ENCODE data around the gene ABHD14A. TPM values are rescaled to one million over a fixed set of nuclear protein-coding genes. Genes with fewer than 3 reads are reported as not detected.

The ABHD14A gene
- total RNA-seq, 4 donors from 2014 or later = 8.7 to 37.9 (median 29.9) TPM

DNA sequence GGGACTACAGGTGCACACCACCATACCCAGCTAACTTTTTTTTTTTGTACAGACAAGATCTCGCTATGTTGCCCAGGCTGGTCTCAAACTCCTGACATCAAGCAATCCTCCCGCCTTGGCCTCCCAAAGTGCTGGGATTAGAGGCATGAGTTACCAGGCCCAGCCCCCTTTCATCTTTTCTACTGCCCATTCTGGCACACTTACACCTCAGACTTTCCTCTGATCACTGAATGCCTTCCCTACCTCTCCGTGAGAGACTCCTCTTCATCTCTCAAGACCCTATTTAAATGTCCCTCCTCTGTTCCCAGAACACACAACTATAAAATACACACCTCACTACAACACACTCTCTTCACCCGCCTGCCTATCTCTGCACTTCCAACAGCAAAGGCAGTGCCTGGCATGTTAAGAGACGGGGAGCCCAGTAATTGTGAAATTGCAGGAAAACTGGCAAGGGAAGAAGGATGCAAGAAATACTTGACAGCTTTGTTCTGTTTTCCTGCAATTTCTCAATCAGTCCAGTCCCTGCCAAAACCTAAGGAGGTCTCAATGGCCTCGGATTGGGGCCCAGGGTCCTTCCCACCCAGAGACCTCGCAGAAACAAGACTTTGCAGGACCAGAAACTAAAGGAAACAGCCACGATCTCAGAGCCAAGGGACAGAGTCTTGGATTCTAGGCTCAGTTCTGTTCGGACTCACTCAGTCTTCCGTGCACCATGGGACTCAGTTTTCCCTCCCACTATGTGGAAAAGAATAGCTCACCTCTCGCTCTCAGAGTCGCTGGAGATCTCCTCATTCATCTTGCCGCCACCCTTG lies 34.0 kb upstream of the ABHD14A start:
- intact Hi-C loops (cut with DNase I; ENCODE audit: low total_unique reads) = no loop called here
- no peaks in the 10 kb centered on the region for H3K27me3 ChIP-seq
- ATAC-seq (no peak), DNase-seq (no peak)
- in situ Hi-C loops (cut with MboI; ENCODE audit: low sequenced_read_pairs in 4 of 4) = loop anchor here in 2 of 4 donors (10.0 kb wide), 1 partner anchor 54 kb away; the partner anchor contains the start of gene RPL29 (in 2 of the 2)
- H3K9me3 ChIP-seq = no peaks in the 10 kb centered on the region
- H3K4me3 ChIP-seq = peak overlapping the region; percentile 83 to 94 (median 90)
- peaks cover 0 to 41% of the 10 kb centered on the region in 2 donors for H3K36me3 ChIP-seq
- no peak for TF ChIP-seq POLR2A (IDR thresholded peaks at IDR 0.05)
- TF ChIP-seq, protein P1, sequence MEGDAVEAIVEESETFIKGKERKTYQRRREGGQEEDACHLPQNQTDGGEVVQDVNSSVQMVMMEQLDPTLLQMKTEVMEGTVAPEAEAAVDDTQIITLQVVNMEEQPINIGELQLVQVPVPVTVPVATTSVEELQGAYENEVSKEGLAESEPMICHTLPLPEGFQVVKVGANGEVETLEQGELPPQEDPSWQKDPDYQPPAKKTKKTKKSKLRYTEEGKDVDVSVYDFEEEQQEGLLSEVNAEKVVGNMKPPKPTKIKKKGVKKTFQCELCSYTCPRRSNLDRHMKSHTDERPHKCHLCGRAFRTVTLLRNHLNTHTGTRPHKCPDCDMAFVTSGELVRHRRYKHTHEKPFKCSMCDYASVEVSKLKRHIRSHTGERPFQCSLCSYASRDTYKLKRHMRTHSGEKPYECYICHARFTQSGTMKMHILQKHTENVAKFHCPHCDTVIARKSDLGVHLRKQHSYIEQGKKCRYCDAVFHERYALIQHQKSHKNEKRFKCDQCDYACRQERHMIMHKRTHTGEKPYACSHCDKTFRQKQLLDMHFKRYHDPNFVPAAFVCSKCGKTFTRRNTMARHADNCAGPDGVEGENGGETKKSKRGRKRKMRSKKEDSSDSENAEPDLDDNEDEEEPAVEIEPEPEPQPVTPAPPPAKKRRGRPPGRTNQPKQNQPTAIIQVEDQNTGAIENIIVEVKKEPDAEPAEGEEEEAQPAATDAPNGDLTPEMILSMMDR (IDR thresholded peaks at IDR 0.05 in 4 of 5, conservative IDR thresholded peaks at IDR 0.05 in 1 of 5) = no peak
- H3K27ac ChIP-seq = peak overlapping the region; percentile 88 to 96 (median 91)
- H3K4me1 ChIP-seq = peaks cover 23 to 29% of the 10 kb centered on the region in 2 donors

DNA sequence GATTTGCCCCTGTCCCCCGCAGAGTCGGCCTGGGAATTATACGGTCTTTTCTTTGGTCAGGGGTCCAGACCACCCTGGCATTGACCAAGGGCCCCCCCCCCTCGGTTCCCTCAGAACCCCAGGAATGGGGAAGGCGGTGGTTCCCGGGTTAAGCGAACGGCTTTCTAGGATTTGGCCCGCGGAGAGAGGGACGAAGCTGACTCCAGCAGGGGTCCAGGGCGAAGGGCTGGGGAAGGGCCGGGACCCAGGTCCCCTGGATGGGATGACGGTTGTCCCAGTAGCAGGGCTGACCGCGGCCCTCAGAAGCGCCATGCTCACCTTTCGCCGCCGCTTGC lies 33.4 kb upstream of the ABHD14A start:
- H3K4me1 ChIP-seq = peaks cover 23 to 29% of the 10 kb centered on the region in 2 donors
- peak overlapping the region; percentile 83 to 94 (median 90) for H3K4me3 ChIP-seq
- intact Hi-C loops (cut with DNase I; ENCODE audit: low total_unique reads) (no loop called here), in situ Hi-C loops (cut with MboI; ENCODE audit: low sequenced_read_pairs in 4 of 4) (loop anchor here in 2 of 4 donors (10.0 kb wide), 1 partner anchor 53 kb away; the partner anchor contains the start of gene RPL29 (in 2 of the 2))
- no peak for DNase-seq
- H3K27ac ChIP-seq = peak overlapping the region; percentile 88 to 96 (median 91)
- H3K9me3 ChIP-seq = no peaks in the 10 kb centered on the region
- no peaks in the 10 kb centered on the region for H3K27me3 ChIP-seq
- TF ChIP-seq, protein P1 (IDR thresholded peaks at IDR 0.05 in 4 of 5, conservative IDR thresholded peaks at IDR 0.05 in 1 of 5) = no peak
- no peak for TF ChIP-seq POLR2A (IDR thresholded peaks at IDR 0.05)
- peaks cover 0 to 35% of the 10 kb centered on the region in 2 donors for H3K36me3 ChIP-seq
- peak in 1 of 2 donors; percentile 2 for ATAC-seq

DNA sequence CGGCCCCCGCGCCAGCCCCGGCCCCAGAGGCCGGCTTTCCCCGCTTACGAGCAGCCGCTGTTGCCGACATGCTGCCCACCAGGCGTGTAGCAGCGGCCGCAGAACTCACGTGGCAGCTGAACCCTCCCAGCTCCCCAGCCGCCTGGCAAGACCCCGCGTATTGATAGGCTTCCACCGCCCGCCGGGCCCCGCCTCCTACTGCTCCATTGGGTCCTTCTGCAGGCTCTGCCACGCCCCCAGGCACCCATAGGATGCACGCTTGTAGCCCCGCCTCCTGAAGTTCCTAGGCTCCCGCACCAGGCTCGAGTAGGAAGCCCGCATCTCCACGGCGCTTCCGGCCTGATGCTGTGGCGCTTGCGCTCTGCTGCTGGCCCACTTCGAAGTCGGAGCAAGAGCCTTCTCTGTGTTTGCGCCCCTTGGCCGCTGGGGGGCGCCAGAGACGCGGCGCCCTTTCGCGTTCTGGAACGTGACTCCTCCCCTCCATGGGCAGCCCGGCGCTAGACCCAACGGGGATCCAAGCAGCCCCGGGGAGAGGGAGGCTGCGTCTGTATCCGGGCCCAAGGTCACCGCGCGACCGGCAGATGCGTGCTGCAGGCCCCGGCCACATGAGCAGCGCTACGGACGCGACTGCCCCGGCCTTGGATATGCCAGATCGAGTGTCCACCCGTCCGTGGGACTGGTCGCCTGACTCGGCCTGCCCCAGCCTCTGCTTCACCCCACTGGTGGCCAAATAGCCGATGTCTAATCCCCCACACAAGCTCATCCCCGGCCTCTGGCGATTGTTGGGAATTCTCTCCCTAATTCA lies 32.9 kb upstream of the ABHD14A start, which contains the start of the genes PARP3 and RRP9:
PARP3 (plus strand) TSS at position 566 of the 805 bp plus-strand sequence. CDS start 993 bp downstream, outside the sequence.
RRP9 (minus strand) TSS at position 107 of the 805 bp plus-strand sequence; CDS start at position 70, 37 bp downstream.
- ATAC-seq (peak; percentile 90 to 94), DNase-seq (peak; percentile 100)
- Histone ChIP-seq H3K27ac (peak within 1 kb of the TSS; percentile 92 to 100 (median 95)), H3K9me3 (no peaks in the 10 kb centered on the region), H3K4me1 (peaks cover 23 to 29% of the 10 kb centered on the region in 2 donors), H3K27me3 (no peaks in the 10 kb centered on the region), H3K36me3 (peaks cover 0 to 29% of the 10 kb centered on the region in 2 donors), H3K4me3 (peak within 1 kb of the TSS; percentile 83 to 94 (median 90))
- intact Hi-C loops (cut with DNase I; ENCODE audit: low total_unique reads) (loop anchor here (1.0 kb wide), 4 partner anchors 14 to 212 kb away; partner anchors contain the start of genes ABHD14B, DUSP7 and POC1A), in situ Hi-C loops (cut with MboI; ENCODE audit: low sequenced_read_pairs in 4 of 4) (loop anchor here in 2 of 4 donors (10.0 kb wide), 1 partner anchor 53 kb away; the partner anchor contains the start of gene RPL29 (in 2 of the 2))
- TF ChIP-seq, protein P1 (IDR thresholded peaks at IDR 0.05 in 4 of 5, conservative IDR thresholded peaks at IDR 0.05 in 1 of 5) = peak; percentile 98 to 100 (median 100)
- TF ChIP-seq POLR2A (IDR thresholded peaks at IDR 0.05) = peak; percentile 75 to 81
